Caco-2 (cell line): ENCODE data around the gene TTYH3. TPM values are rescaled to one million over a fixed set of nuclear protein-coding genes. Genes with fewer than 3 reads are reported as not detected.

Experiments
- BruUV-seq: library from RNA; stranded (reverse); fragments of 400-500 nt; replicated peaks from 2 replicates; lab custom pipeline; 2021; lab: Mats Ljungman, UMichigan
- CTCF ChIA-PET: fragments of 300-600 bp; sonication (Branson Sonifier 250); formaldehyde crosslinking; loops from one replicate; lab custom pipeline; 2022; ENCODE audit warnings: antibody characterized with exemption; lab: Charles Lee
- POLR2A ChIA-PET: fragments of 300-600 bp; sonication (Branson Sonifier 250); formaldehyde crosslinking; loops from one replicate; lab custom pipeline; 2022; ENCODE audit warnings: antibody characterized with exemption; lab: Charles Lee
- DNase-seq, 2 experiments: peaks; one replicate each; pipeline versions ENCODE4 v3.0.0 to v3.0.0-alpha.2; 2020 to 2022
- H3K27me3 ChIP-seq: replicated peaks from 2 replicates; pipeline ENCODE4 v1.6.0; 2011; ENCODE audit warnings: low read length; ENCODE audit not compliant: control insufficient read depth, insufficient read depth
- H3K36me3 ChIP-seq: 2 replicates; pipeline ENCODE4 v1.5.1; 2011; ENCODE audit warnings: low read length; ENCODE audit not compliant: control insufficient read depth, insufficient read depth
- H3K4me1 ChIP-seq: fragments of 250-450 bp; sonication (Bioruptor Pico); 2 replicates; pipeline ENCODE4 v1.5.1; 2020; ENCODE audit warnings: mild to moderate bottlenecking
- H3K4me3 ChIP-seq: 2 replicates; pipeline ENCODE4 v1.5.1; 2011; ENCODE audit warnings: low read depth, mild to moderate bottlenecking, control low read depth, low read length
- H3K9me3 ChIP-seq: fragments of 250-450 bp; sonication (Bioruptor Pico); 2 replicates; pipeline ENCODE4 v1.5.1; 2020; ENCODE audit warnings: mild to moderate bottlenecking, moderate library complexity
- H3K27ac Mint-ChIP-seq: one replicate; pipeline ENCODE4 v1.8.0; 2022; ENCODE audit warnings: mixed read lengths; ENCODE audit not compliant: unreplicated experiment
- H3K27me3 Mint-ChIP-seq: one replicate; pipeline ENCODE4 v1.8.0; 2022; ENCODE audit warnings: mixed read lengths; ENCODE audit not compliant: insufficient read depth, unreplicated experiment
- H3K36me3 Mint-ChIP-seq: one replicate; pipeline ENCODE4 v1.8.0; 2022; ENCODE audit warnings: mild to moderate bottlenecking, mixed read lengths; ENCODE audit not compliant: insufficient read depth, unreplicated experiment
- H3K4me1 Mint-ChIP-seq: one replicate; pipeline ENCODE4 v1.8.0; 2022; ENCODE audit warnings: low read depth, mixed read lengths; ENCODE audit not compliant: unreplicated experiment
- H3K4me3 Mint-ChIP-seq: one replicate; pipeline ENCODE4 v1.8.0; 2022; ENCODE audit warnings: mild to moderate bottlenecking, moderate library complexity, mixed read lengths; ENCODE audit not compliant: unreplicated experiment
- H3K9me3 Mint-ChIP-seq: one replicate; pipeline ENCODE4 v1.8.0; 2022; ENCODE audit warnings: mixed read lengths; ENCODE audit not compliant: unreplicated experiment
- CTCF ChIP-seq, 2 experiments: fragments of 200-600 bp in 1 of 2; IDR thresholded peaks; 1 replicate in 1 of 2; 2 replicates in 1 of 2; pipeline versions ENCODE4 v1.5.1 to v1.8.0; 2011 to 2022; ENCODE audit warnings: antibody characterized with exemption in 1 of 2, control low read depth in 1 of 2, inconsistent platforms in 1 of 2, low read depth in 1 of 2, low read length in 1 of 2, mild to moderate bottlenecking in 1 of 2, moderate library complexity in 1 of 2; ENCODE audit not compliant: insufficient read depth in 1 of 2, severe bottlenecking in 1 of 2, unreplicated experiment in 1 of 2
- intact Hi-C: fragments of 100-400 bp; cut with micrococcal nuclease; formaldehyde crosslinking; loops from one replicate; pipeline ENCODE4 v1.10.0; 2022; ENCODE audit not compliant: unreplicated experiment
- total RNA-seq: library from RNA; stranded (reverse); gene quantifications from 2 replicates; pipeline ENCODE4 v1.2.3, GENCODE V29; 2022

TTYH3 gene
- total RNA-seq, 1 experiment from 2014 or later = 57.3 TPM

DNA sequence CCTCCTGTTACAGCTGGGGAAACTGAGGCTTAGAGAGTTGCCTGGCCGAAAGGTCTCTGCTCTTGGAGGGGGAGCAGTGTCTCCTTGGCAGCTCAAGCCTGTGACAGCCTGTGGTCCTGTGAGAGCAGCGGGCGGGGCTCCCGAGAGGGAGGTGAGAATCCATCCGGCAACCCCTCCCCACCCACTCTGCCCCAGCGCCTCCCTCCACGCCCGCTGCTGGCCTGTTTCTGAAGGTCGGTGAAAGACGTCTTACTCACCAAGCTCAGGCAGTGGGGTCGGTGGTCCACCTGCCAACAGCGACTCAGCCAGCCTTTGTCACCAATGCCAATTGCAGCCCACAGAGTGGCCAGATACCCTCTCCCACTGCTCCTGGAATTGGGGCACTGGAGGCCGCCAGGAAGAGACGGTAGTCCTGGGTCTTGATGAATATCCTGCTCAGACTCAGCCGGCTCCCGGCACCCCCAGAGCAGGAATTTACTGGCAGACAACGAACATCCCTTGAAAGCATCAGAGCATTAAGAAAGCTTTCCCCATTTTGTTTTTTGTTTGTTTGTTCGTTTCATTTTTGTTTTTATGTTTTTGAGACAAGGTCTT is 7.4 kb upstream of the TTYH3 start:
- Mint-ChIP-seq H3K36me3 (no peaks in the 10 kb centered on the region), H3K9me3 (no peaks in the 10 kb centered on the region), H3K4me3 (no peak overlapping the region), H3K4me1 (peaks cover 7% of the 10 kb centered on the region), H3K27me3 (no peaks in the 10 kb centered on the region), H3K27ac (no peak overlapping the region)
- no peak for DNase-seq
- Histone ChIP-seq H3K4me1 (peaks cover 36% of the 10 kb centered on the region), H3K4me3 (no peak overlapping the region), H3K36me3 (no peaks in the 10 kb centered on the region), H3K9me3 (no peaks in the 10 kb centered on the region), H3K27me3 (no peaks in the 10 kb centered on the region)
- TF ChIP-seq CTCF (IDR thresholded peaks at IDR 0.05; ENCODE audit: insufficient read depth in 1 of 2, low read depth in 1 of 2, low read length in 1 of 2, severe bottlenecking in 1 of 2, unreplicated experiment in 1 of 2) = no peak
- no TSS peak for BruUV-seq
- CTCF ChIA-PET = no interaction called here
- intact Hi-C loops = no loop called here
- POLR2A ChIA-PET = no interaction called here

DNA sequence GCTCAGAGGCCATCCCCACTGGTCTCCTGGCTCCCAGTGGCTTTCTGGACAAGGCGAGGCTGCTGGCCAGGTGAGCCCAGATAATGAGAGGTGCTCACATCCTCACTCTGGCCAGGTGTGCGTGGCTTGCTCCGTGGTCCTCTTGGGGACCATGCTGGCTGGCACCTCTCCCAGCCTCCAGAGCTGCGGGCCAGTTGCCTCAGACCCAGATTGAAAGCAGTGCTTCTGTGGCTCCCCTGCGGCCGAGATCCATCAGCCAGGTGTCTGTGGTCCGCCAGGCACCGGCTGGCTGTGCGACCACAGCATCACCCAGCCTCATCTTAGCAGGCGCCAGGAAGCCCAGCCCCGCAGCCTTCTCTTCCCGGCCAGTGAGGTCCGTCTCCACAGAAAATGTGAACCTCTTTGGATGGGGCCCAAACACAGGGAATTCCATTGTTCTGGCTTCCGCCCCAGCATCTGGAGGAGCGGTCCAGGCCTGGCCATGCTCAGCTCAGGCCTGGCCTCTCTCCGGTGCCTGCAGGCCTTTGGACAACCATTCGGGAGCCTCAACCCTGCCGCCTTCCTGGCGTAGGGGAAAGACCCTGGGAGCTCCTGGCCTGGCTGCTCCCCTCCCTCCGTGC is 5.2 kb upstream of the TTYH3 start:
- Histone ChIP-seq H3K4me3 (no peak overlapping the region), H3K4me1 (peaks cover 41% of the 10 kb centered on the region), H3K36me3 (no peaks in the 10 kb centered on the region), H3K9me3 (no peaks in the 10 kb centered on the region), H3K27me3 (no peaks in the 10 kb centered on the region)
- POLR2A ChIA-PET = no interaction called here
- CTCF ChIA-PET = no interaction called here
- peaks cover 6% of the 10 kb centered on the region for H3K36me3 Mint-ChIP-seq
- BruUV-seq = no TSS peak
- no peak for DNase-seq
- H3K27me3 Mint-ChIP-seq = no peaks in the 10 kb centered on the region
- H3K4me1 Mint-ChIP-seq = peaks cover 6% of the 10 kb centered on the region
- no peaks in the 10 kb centered on the region for H3K9me3 Mint-ChIP-seq
- TF ChIP-seq CTCF (IDR thresholded peaks at IDR 0.05; ENCODE audit: insufficient read depth in 1 of 2, low read depth in 1 of 2, low read length in 1 of 2, severe bottlenecking in 1 of 2, unreplicated experiment in 1 of 2) = no peak
- H3K27ac Mint-ChIP-seq = no peak overlapping the region
- no peak overlapping the region for H3K4me3 Mint-ChIP-seq
- intact Hi-C loops = no loop called here

DNA sequence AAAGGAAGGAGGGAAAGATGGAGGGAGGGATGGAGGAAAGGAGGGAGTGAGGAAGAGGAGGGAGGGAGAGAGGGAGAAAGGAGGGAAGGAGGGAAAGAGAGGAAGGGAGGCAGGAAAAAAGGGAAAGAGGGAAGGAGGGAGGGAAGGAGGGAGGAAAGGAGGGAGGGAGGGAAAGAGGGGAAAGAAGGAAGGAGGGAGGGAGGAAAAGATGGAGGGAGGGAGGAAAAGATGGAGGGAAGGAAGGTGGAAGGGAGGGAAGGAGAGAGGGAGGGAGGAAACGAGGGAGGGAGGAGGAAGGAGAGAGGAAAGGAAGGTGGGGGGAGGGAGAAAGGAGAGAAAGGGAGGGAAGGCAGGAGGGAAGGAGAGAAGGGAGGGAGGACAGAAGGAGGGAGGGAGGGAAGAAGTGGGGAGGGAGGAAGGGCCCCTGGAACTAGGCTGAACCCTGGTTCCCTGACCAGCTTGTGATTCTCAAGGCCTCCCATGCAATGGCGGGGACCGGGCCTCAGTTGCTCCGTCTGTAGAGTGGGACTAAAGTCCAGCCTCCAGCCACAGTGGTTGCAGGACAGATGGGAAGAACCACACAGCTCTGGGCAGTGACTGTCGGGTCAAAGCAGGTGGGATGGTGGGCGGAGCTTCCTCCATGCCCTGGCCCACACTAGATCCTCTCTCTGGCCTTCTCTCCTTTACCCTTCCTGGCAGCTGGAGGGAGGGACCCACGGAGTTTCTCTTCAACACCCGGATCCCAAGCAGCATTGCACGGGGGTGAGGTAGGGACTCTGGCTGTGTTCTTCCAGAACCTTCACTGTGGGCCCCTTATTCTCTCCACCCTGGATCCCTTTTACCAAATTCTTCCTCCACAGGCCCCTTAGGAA is 4.3 kb upstream of the TTYH3 start:
- peak overlapping the region; percentile 32 for H3K27ac Mint-ChIP-seq
- ChIA-PET POLR2A (no interaction called here), CTCF (no interaction called here)
- H3K9me3 ChIP-seq = no peaks in the 10 kb centered on the region
- H3K36me3 ChIP-seq = no peaks in the 10 kb centered on the region
- H3K9me3 Mint-ChIP-seq = no peaks in the 10 kb centered on the region
- no peak for TF ChIP-seq CTCF (IDR thresholded peaks at IDR 0.05; ENCODE audit: insufficient read depth in 1 of 2, low read depth in 1 of 2, low read length in 1 of 2, severe bottlenecking in 1 of 2, unreplicated experiment in 1 of 2)
- no TSS peak for BruUV-seq
- no peak for DNase-seq
- H3K4me1 Mint-ChIP-seq = peaks cover 6% of the 10 kb centered on the region
- intact Hi-C loops = no loop called here
- H3K4me1 ChIP-seq = peaks cover 37% of the 10 kb centered on the region
- H3K27me3 Mint-ChIP-seq = no peaks in the 10 kb centered on the region
- no peaks in the 10 kb centered on the region for H3K27me3 ChIP-seq
- H3K4me3 Mint-ChIP-seq = no peak overlapping the region
- peaks cover 6% of the 10 kb centered on the region for H3K36me3 Mint-ChIP-seq
- H3K4me3 ChIP-seq = no peak overlapping the region
